Stimulated activated CD4-positive, alpha-beta T cell treated with anti-CD3 and anti-CD28 coated beads, Interleukin-2, amount 100 ng/mL, for 48 hours (primary cell): ENCODE data around the gene JDP2.

Experiments used
- DNase-seq, 2 donors: peaks; one replicate each; pipeline ENCODE4 v3.0.0-alpha.2; 2020

JDP2 gene

DNA sequence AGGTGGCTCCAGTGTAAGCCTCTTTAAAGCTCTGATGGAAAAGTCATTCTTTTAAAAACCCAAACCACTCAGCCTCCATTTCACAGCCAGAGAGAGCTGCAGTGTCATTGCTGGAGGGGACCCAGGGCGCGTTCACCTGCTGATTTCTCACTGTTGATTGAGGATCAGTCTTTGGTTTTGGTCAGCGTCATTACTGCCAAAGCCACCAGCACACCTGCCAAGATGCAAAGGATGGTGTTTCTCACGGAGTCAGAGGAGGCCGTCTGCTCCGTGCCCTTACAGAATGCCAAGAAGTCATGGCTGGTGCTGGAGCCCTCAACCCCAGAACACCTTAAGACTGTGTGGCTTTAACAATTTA, 61.6 kb downstream of the JDP2 start:
- DNase-seq, result no peak

DNA sequence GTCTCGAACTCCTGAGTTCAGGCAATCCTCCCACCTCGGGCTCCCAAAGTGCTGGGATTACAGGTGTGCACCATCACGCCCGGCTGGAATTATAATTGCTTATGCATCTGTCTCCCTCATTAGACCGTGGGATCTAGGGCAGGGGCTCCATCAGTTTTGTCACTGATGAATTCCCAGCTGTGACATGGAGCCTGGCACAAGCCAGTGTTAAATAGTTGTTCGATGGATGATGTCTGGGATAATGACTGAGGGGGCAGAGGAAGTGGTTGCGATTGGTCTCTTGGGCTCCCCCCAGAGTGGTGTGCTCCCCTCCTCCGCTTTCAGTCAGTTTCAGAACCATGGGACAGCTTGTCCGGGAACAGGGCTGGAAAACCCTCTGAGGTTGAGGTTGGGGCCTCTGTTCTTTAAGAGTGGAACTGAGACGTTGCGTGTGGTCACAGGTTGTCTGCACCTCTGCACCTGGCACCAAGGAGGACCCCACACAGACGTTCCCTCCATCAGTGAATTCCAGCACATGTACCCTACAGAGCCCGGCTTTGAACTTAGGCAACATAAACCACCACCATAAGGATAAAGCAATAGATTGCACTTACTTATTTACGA, 63.7 kb downstream of the JDP2 start:
- DNase-seq, result no peak

DNA sequence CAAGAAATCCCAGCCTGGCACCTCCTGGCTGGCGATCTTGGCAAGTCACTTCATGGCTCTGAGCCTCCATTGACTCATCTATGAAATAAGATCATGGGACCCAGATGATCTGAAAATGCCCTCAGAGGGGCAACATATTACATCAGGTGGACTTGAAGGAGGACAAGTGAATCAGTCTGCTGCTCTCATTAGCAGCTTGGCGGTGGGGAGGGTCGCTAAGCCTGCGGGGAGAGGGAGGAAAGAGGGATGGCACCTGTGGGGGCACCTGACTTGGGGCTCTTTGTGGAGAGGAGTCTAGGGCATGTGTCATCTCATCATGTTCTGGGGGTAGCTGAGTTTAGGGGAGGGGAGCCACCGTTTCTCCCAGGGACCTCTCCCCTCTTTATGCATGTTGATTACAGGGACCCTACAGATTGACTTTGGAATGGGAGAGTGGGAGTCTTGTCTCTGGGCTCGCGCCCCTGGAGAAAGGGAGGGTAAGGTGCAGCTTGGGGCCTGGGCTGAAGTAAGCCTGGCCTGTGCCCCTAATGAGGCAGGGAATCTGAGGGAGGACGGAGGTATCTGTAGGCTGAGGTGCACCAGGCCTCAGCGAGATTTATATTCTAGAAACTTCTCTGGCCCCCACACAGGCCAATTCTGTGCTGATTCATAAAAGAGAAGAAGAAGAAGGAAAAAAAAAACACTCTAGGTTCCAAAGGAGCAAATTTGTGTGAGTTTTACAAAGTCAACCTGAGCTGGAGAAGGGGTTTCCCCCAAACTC, 65.2 kb downstream of the JDP2 start:
- no peak for DNase-seq

DNA sequence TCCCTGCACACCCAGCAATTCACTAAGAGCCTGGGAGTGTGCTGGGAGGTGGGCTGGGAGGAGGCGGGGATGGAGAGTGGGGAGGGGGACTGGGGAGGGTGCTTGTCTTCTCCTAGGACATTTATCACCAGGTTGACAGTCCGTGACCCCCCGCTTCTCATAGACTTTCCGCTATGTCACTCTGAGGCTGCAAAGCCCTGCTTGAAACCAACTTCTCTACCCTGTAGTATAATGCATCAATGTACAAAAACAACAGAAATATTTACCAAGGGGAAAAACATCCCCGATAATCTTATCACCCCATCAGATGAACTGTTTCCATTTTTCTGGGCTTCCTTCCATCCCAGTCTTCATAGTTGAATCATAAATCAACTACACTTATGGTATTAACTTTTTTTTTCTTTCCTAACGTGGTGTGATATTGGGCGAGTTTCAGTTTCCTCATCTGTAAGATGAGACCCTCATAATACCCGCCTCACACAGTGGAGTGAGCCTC, 65.8 kb downstream of the JDP2 start:
- no peak for DNase-seq

DNA sequence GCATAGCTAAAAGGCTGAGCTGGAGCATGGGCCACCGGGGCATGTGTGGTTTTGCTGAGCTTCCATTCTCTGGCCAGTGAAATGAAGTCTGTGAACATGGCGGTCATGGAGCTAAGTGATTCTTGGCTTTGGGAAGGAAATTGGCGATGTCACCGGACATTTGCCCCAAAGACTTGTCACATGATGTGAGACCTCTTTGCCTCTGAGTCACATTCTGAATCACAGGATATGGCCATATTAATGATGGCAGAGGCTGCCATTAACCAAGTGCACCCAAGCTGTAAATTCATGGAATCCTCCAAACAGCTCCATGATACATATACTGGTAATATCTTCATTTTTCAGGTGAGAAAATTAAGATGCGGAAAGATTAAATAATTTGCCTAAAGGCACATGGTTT, 67.1 kb downstream of the JDP2 start:
- no peak for DNase-seq

DNA sequence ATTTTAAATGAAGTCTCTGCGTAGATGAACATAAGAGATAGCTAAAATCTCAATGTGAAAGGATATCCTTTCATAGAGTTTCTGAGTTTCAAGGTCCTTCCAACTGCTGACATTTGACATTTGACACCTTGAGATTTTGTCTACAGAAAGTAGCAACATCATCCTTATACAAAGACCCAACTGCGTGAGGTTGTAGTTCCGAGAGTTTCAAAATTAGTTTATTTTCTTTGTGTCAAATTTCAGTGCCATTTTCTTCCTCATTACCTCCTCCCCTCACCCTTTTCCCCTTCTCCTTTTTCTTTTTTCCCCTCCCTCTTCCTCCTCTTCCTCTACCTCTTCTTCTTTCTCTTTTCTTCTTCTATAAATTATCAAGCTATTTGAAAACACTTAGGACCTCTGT, 67.6 kb downstream of the JDP2 start:
- DNase-seq, result no peak

DNA sequence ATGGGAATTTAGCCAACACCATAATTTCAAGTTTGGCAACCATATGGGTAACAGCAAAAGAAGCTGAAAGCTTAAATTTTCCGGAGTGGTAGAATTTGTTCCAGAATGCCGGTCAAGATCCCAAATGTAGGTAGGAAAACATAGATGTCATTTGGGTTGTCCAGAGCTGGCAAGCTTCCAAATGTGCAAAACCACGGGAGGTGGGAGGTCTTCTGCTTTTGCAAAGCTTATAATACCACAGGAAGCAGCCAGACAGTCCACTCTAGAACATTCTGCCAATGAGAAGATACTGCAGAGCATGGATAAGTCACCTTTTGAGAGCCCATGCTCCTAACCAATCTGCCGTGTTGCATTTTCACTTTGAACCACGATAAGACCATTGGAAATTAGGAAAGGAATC, 68.1 kb downstream of the JDP2 start:
- no peak for DNase-seq

DNA sequence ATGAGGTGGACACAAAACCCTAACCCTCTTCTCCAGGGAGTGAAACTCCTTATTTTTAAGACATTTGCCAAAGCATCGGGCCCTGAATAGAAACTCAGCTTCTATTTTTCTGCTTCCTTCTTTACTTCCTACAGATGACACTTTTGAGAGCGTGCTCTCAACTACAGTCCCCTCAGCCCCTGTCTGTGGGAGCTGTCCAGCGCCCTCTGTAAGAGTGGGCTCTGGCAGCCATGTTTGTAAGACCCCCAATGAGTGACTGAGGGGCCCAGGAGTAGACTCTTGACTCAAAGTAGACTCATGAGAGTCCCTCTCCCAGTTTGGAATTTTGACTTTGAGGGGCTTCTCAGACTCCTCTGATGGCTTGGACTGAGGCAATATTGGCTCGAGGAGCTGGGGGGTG, 68.9 kb downstream of the JDP2 start:
- no peak for DNase-seq

DNA sequence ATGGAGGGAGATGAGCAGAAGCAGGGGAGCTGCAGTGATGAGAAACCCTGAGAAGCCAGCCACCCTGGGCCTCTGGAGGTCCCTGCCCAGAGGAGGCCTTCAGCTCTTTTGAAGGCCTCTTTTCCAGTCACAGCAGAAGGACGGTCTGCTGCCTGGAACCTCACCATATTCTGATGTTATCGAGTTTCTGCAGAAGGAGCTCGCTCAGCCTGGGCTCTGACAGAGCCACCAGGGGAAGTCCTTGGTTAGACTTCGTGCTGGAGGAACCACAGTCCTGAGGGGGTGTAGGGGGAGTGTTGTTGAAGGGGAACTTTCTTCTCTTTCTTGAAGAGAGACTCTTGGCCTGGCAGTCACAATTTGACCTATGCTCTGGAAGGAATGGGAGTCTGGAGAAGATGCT, 69.4 kb downstream of the JDP2 start:
- DNase-seq, result peak in 1 of 2 donors; percentile 35

DNA sequence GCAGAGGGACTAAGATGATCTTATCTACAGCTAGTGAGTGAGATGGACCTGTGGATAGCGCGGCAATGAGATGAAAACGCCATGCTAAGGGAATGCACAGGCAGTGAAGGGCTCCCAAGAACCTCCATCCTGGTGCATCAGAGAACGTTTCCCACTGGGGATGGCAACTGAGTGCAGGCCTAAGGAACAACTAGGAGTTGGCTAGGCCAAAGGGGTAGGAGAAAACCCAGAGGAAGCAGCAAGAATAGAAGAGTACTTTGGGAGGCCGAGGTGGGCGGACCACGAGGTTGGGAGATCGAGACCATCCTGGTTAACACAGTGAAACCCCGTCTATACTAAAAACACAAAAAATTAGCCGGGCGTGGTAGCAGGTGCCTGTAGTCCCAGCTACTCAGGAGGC, 69.9 kb downstream of the JDP2 start:
- no peak for DNase-seq

DNA sequence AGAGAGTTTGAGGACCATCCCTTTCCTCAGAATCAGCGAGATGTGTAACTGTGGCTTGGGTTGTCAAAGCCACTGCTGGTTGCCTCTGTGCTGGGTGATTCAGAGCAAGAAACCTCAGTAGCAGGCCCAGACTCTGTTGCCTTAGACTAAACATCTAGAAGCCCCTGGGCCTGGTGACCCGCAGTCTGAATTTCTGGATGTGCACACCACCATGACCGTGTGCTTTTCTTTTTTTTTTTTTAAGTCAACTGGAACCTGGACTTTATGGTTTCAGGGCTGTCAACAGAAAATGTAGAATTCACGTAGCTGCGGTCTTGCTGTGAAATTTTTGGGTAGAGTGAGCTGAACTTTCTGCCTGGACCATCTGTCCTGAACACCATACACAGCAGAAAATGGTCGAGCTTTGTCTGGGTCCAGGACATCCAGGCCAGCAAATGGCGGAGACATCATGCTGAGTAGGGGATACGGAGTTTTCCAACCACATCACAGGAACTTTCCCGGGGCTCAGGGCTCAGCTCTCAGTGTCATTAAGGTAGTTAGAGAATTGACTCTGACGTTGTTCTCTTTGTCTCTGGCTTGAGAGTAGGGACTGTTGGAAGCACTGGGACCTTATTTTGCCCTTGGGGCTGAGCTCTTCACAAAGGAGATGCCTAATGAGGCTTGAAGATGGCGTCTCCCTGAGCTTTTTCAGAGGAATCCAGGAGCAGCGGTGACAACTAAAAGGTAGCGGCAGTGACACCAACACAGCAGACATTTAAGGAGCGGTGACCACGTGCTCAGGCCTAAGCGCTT, 71.5 kb downstream of the JDP2 start:
- DNase-seq, result no peak

DNA sequence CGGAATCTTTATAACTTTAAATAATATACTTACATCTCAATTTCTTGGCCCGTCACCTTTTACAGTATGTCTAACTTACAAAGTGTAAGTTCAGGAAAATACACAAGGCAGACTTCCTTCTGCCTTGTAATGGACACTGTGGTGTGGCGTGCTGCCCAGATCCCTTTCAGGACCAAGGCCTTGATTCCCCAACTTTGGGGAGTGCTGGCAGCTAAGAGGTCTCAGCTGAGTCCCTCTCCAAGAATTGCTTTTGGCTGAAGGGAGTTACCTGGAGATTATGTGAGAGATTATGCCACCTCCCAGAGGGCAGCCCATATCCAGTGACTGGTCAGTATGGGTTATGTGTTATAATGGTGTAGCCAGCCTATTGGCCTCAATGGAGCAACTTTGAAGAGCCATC, 73.3 kb downstream of the JDP2 start:
- no peak for DNase-seq

DNA sequence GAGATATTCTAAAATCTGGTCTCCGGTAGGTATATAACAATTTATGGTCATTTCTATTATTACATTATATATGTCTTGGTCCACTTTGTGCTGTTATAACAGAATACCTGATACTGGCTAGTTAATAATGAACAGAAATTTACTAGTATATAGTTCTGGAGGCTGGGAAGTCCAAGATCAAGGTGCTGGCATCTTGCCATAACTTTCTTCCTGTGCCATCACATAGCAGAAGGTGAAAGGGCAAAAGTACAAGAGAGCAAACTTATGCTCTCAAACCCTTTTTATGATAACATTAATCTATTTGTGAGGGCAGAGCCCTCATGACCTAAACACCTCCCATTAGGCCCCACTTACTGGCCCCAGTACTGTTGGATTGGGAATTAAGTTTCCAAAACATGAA, 76.6 kb downstream of the JDP2 start:
- no peak for DNase-seq

DNA sequence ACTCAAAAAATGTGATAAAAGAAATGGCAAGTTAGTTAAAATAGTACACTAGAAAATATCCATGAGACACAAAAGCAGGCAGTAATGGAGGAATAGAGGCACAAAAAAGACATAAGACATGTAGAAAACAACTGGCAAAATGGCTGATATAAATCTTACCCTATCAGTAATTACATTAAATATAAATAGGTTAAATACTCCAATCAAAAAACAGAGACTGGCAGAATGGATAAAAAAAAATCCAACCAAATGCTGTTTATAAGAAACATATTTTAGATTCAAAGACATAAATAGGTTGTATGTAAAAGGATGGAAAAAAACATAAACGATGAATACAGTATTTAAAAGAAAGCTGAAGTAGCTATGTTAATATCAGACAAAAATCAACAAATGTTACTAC, 79.1 kb downstream of the JDP2 start:
- DNase-seq, result no peak

DNA sequence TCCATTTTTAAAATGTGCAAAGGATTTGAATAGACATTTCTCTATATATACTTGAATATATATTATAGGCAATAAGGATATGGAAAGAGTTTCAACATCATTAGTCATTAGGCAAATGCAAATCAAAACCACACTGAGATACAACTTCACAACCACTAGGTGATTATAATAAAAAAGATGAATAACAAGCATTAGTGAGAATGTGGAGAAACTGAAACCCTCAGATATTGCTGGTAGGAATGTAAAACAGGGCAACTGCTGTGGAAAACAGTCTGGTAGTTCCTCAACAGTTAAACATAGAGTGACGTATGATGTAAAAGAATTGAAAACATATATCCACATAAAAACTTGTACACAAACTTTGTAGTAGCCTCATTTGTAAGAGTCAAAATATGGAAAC, 82.7 kb downstream of the JDP2 start:
- DNase-seq, result no peak

DNA sequence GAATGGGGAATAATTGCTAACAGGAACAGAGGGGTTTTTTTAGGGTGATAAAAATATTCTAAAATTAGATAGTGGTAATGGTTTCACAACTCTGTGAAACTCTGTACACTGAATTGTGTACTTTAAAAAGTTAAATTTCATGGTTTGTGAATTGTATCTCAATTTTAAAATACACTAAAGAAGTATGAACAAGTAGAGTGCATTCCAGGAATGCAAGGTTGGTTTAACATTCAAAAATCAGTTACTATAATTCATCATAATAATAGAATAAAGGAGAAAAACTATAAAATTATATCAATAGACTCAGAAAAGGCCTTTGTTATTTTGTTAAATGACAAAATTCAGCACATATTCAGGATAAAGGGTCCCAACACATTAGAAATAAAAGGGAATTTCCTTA, 83.4 kb downstream of the JDP2 start:
- no peak for DNase-seq

DNA sequence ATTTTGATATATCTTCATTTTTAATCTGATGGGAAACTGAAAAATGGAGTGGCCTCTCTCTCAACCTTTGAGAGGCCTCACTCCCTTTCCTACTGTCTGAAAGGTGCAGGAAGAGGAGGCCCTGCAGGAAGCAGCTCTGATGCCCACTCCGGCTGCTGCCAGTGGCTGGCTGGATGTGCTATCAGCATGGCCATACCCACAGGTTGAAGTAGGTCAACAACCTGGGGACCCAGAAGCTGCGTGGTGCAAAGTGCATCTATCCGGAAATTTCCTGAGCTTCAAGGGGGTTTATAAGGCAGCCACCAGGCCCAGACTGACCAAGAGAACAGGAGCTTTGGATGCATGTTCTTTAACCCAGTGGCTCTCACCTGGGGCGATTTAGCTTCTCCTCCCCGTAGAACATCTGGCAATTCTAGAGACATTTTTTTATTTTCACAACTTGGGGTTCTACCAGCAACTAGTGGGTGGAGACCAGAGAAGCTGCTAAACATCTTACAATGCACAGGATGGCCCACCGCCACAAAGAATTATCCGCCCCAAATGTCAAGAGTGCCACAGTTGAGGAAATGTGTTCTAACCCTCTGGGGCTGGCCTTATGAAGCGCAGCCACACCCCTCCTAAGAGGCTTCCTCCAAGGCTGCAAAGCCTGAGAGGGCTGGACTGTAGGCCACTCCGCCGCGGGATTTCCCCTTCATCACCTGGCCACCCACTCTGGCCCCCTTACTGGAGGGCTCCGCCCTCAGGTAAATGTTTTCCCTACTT, 86.3 kb downstream of the JDP2 start:
- DNase-seq, result no peak

DNA sequence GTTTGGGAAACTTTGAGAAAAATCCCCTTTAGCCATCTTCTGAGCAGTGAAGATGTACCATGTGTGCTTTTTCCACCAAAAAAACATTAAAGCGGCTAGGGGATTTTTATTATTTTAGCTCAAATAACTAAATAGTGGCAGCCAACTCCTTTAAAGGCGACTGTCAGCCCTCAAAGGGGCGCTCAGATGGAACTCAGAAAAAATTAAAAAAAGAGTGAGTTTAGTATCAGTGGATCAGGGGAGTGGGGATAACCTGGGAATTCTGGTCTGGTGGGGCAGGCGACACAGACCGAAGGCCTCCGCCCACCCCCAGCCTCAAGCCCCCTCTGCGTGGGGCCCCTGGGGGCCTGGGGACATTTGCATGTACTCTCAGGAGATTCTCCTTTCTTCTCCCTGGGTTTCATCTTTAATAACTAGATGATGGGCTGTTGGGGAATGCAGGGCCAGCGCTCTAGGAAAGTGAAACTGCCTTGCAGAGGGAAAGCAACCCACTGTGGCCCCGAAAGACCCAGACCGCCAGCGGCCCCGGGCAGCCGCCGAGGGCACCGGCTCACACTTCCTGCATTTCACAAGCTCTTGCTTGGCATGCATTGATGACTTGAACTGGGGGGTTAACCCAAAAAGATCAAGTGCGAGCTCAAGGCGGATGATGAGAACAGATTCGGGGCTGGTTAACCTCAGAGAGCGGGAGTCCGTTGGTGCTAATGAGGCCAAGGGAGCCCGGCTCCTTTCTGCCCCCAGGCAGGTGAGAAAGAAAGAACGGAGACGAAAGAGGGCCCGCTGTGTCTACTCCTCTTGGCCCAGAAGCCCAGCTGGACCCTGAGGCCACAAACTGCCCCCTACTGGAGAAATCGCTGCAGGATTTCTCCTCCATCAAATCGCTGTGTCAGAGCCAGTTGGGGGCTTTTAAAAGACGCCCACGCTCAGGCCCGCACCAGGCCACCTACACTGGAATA, 87.1 kb downstream of the JDP2 start:
- no peak for DNase-seq

DNA sequence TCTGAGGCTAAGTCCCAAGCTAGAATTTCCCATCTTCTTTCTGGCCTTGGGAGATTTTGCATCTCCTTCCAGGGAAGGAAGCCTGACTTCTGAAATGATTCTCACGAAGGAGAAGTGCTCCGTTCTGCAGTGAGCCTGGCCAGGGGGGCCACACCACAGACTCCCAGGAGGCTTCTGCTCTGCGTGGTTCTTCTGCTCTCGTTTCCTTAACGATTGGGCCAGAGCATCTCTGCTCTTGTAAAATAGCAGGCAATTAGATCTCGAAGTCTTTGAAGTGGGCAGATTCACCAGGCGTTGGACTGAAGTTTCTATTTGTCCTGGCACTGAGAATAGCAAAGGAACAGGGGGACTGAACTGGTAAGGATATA, 87.8 kb downstream of the JDP2 start:
- no peak for DNase-seq

DNA sequence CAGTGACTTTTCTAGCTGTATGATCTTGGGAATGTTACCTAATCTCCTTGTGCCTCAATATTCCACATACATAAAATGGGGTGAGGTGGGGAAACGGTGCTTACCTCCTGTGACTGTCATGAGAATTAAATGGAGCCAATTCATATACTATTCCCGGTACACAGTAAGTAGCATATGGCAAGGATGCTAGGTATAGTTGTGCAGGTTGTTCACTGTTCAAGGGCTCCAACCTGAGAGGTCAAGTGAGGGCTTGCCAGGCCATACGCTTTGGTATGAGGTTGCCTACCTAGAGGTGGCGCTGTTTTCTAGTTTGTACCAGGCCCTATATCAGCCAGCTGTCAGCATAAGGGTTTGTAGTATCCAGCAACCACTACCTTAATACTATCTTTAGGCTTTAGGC, 90.8 kb downstream of the JDP2 start:
- DNase-seq, result no peak

DNA sequence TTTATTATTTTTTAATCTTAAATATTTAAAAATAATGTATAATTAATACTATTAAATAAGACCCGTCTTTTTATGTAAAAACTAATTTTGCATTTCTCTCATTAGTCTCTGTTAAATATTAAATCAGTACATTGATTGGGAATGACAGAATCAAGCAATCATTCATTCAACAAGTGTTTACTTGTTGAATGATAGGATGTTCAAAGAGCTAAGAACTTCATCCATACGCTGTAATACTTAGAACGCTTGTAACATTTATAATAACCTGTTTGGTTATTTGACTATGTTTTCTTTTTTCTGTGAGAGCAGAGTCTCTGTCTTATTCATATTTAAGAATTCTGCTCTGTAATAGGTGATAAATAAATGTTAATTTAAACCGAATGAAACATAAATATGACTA, 91.6 kb downstream of the JDP2 start:
- no peak for DNase-seq
